ENCODE data around the gene STK16. TPM values are rescaled to one million over a fixed set of nuclear protein-coding genes. Genes with fewer than 3 reads are reported as not detected.
"Not testable (repeated sequence)": the region's sequence is repeated elsewhere in the genome, so short reads cannot be mapped to it uniquely, and the experiment has no call there.

The STK16 gene
- total and polyA plus RNA-seq, 9 donors: 12.5 to 23.1 (median 18.9) TPM

DNA sequence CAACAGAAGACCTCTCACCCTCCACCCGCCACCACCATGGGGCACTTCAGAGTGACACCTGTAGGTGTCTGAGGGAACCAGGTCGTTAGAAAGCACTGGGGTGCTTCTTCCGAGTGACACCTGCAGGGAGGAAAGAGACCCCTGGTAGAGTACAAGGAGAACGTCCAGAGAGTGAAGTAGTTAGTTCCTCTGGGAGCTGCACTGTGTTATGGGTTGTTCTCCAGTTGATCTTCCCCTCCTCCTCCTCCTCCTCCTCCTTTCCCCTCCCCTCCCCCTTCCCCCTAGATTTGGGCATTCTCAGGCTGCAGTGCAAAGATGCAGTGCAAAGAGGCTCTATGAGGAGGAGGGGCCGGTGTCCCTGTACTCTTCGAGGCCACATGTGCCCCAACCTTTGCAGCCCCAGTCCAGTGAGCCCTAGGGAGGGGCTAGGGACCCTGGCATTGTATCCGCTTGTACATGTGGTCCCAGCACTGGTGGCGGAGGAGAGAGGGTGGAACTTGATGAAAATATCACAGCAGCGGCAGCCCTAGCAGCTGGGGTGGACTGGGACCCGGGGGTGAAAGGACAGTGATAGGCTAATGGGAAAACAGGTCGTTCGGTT is 34.7 kb downstream of the STK16 start:
- no peak for DNase-seq
- Histone ChIP-seq H3K36me3 (ENCODE audit: control insufficient read depth, insufficient read depth, low read length) (peaks cover 44% of the 10 kb centered on the region), H3K27ac (ENCODE audit: low read length) (peak overlapping the region; percentile 97), H3K9me3 (replicated peaks; ENCODE audit: control insufficient read depth, low read depth, low read length) (no peaks in the 10 kb centered on the region), H3K4me3 (ENCODE audit: low read length) (peak overlapping the region; percentile 75), H3K27me3 (ENCODE audit: control insufficient read depth, insufficient read depth, low read length) (no peaks in the 10 kb centered on the region), H3K4me1 (ENCODE audit: control insufficient read depth, insufficient read depth, low read length) (peaks cover 35% of the 10 kb centered on the region)
- WGBS (ENCODE audit: insufficient coverage): 35% methylated on average over 5 of the region's 12 CpGs

DNA sequence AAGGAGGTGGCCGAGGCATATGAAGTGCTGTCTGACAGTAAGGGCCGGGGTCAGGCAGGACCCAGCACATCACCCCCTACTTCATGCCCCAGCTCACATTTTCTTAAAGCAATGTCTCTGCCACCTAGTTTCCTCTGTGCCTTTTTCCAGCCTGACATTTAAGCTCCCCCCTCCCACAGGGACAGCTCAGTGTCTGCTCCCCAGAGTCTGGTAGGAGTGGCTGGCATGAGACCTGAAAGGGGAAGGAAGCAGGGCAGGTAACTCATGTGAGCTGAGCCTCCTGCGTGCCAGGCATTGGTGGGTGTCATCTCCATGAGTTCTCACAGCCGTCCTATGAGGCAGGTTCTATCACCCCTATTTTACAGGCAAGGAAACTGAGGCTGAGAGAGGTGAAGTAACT is 35.4 kb downstream of the STK16 start:
- 85% methylated on average over 2 of the region's 4 CpGs for WGBS (ENCODE audit: insufficient coverage)
- Histone ChIP-seq H3K4me3 (ENCODE audit: low read length) (no peak overlapping the region), H3K27me3 (ENCODE audit: control insufficient read depth, insufficient read depth, low read length) (no peaks in the 10 kb centered on the region)

DNA sequence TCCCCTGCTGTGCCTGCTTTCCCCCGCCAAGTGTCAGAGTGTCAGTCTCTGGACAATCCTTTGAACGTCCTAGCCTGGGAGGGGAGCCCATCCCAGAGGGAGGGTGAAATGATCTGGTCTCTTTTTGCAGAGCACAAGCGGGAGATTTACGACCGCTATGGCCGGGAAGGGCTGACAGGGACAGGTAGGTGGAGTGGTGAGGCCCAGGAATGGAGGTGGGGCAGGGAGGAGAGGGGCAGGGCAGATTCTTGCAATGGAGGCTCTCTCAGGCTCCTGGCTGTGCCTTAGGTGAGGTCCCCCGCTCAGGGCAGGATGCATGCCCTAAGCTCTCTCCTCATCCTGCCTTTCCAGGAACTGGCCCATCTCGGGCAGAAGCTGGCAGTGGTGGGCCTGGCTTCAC is 36.3 kb downstream of the STK16 start:
- WGBS (ENCODE audit: insufficient coverage): 54% methylated on average over 6 of the region's 8 CpGs
- no peak overlapping the region for H3K4me3 ChIP-seq (ENCODE audit: low read length)
- no peaks in the 10 kb centered on the region for H3K9me3 ChIP-seq (replicated peaks; ENCODE audit: control insufficient read depth, low read depth, low read length)
- H3K36me3 ChIP-seq (ENCODE audit: control insufficient read depth, insufficient read depth, low read length): peaks cover 54% of the 10 kb centered on the region
- no peaks in the 10 kb centered on the region for H3K27me3 ChIP-seq (ENCODE audit: control insufficient read depth, insufficient read depth, low read length)
- DNase-seq: no peak
- peaks cover 49% of the 10 kb centered on the region for H3K4me1 ChIP-seq (ENCODE audit: control insufficient read depth, insufficient read depth, low read length)
- H3K27ac ChIP-seq (ENCODE audit: low read length): no peak overlapping the region

More for the DNA sequence above, 35.4 kb downstream of the STK16 start:
- no peak for DNase-seq
- Histone ChIP-seq H3K9me3 (replicated peaks; ENCODE audit: control insufficient read depth, low read depth, low read length) (no peaks in the 10 kb centered on the region), H3K4me1 (ENCODE audit: control insufficient read depth, insufficient read depth, low read length) (peaks cover 41% of the 10 kb centered on the region), H3K36me3 (ENCODE audit: control insufficient read depth, insufficient read depth, low read length) (peaks cover 50% of the 10 kb centered on the region), H3K27ac (ENCODE audit: low read length) (no peak overlapping the region)

DNA sequence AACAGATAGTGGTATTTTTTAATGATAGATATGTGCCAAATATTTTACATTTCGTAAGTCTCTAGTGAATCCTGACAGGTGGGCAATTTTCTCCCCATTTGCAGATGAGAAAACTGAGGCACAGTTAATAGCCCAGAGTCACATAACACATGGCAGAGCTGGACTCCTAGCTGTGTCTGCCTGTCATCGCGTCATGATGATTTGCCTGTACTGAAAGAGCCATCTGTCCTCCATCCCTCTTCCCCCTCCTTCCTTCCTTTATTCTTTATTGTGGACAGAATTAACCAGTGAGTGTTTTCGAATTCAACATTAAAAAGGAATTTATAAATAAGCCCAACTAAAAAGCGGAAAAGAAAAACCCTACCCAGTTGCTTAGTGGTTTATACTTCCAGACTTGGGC is 37.1 kb downstream of the STK16 start:
- WGBS (ENCODE audit: insufficient coverage): no CpG with 5 or more reads among the region's 5 CpGs
- no peak for DNase-seq
- no peak overlapping the region for H3K27ac ChIP-seq (ENCODE audit: low read length)
- H3K36me3 ChIP-seq (ENCODE audit: control insufficient read depth, insufficient read depth, low read length): peaks cover 59% of the 10 kb centered on the region
- H3K27me3 ChIP-seq (ENCODE audit: control insufficient read depth, insufficient read depth, low read length): no peaks in the 10 kb centered on the region
- H3K4me3 ChIP-seq (ENCODE audit: low read length): no peak overlapping the region
- peaks cover 55% of the 10 kb centered on the region for H3K4me1 ChIP-seq (ENCODE audit: control insufficient read depth, insufficient read depth, low read length)
- no peaks in the 10 kb centered on the region for H3K9me3 ChIP-seq (replicated peaks; ENCODE audit: control insufficient read depth, low read depth, low read length)

GRCh38 chr2:219282943-219283581 is 37.8 kb downstream of the STK16 start:
- no peaks in the 10 kb centered on the region for H3K27me3 ChIP-seq (ENCODE audit: control insufficient read depth, insufficient read depth, low read length)
- no peaks in the 10 kb centered on the region for H3K9me3 ChIP-seq (replicated peaks; ENCODE audit: control insufficient read depth, low read depth, low read length)
- H3K27ac ChIP-seq (ENCODE audit: low read length): no peak overlapping the region
- WGBS (ENCODE audit: insufficient coverage): 87% methylated on average over 8 of the region's 17 CpGs
- no peak for DNase-seq
- no peak overlapping the region for H3K4me3 ChIP-seq (ENCODE audit: low read length)
- peaks cover 53% of the 10 kb centered on the region for H3K4me1 ChIP-seq (ENCODE audit: control insufficient read depth, insufficient read depth, low read length)
- peaks cover 59% of the 10 kb centered on the region for H3K36me3 ChIP-seq (ENCODE audit: control insufficient read depth, insufficient read depth, low read length)

GRCh38 chr2:219284501-219285372 is 39.5 kb downstream of the STK16 start:
- Histone ChIP-seq H3K36me3 (ENCODE audit: control insufficient read depth, insufficient read depth, low read length) (peaks cover 59% of the 10 kb centered on the region), H3K27me3 (ENCODE audit: control insufficient read depth, insufficient read depth, low read length) (no peaks in the 10 kb centered on the region), H3K9me3 (replicated peaks; ENCODE audit: control insufficient read depth, low read depth, low read length) (no peaks in the 10 kb centered on the region), H3K4me1 (ENCODE audit: control insufficient read depth, insufficient read depth, low read length) (peaks cover 51% of the 10 kb centered on the region), H3K4me3 (ENCODE audit: low read length) (no peak overlapping the region), H3K27ac (ENCODE audit: low read length) (peak overlapping the region; percentile 85)
- WGBS (ENCODE audit: insufficient coverage): 85% methylated on average over 15 of the region's 16 CpGs
- no peak for DNase-seq

GRCh38 chr2:219285373-219285735 is 40.1 kb downstream of the STK16 start:
- Histone ChIP-seq H3K27me3 (ENCODE audit: control insufficient read depth, insufficient read depth, low read length) (no peaks in the 10 kb centered on the region), H3K4me3 (ENCODE audit: low read length) (peak overlapping the region; percentile 3), H3K27ac (ENCODE audit: low read length) (peak overlapping the region; percentile 85), H3K36me3 (ENCODE audit: control insufficient read depth, insufficient read depth, low read length) (peaks cover 58% of the 10 kb centered on the region), H3K4me1 (ENCODE audit: control insufficient read depth, insufficient read depth, low read length) (peaks cover 51% of the 10 kb centered on the region), H3K9me3 (replicated peaks; ENCODE audit: control insufficient read depth, low read depth, low read length) (no peaks in the 10 kb centered on the region)
- WGBS (ENCODE audit: insufficient coverage): 38% methylated on average over 5 of the region's 12 CpGs
- DNase-seq: peak; percentile 67

DNA sequence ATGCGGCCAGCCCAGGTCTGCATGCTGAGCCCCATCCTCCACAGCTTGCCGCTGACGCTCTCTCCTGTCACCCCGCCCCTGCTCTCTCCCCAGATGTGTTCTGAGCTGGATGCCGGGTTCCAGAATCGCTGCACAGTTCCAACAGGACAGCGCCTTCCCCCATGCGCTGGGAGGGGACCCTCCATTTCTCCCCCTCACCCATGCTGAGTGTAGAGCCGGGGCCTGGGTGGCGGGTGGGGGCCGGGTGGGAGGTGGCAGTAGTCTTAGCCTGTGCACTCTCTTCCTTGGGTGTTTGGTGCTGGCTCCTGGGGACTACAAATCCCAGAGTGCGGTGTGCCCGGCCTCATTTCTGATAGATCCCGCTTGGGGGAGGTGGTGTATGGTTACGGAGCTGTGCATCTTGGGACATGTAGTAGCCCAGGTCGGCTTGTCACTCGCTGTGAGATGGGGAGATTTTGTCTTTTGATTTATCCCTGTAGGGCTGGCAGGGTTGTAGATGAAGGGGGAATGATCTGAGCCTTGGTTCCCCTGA is 40.7 kb downstream of the STK16 start:
- peaks cover 52% of the 10 kb centered on the region for H3K36me3 ChIP-seq (ENCODE audit: control insufficient read depth, insufficient read depth, low read length)
- H3K4me3 ChIP-seq (ENCODE audit: low read length): no peak overlapping the region
- peak overlapping the region; percentile 85 for H3K27ac ChIP-seq (ENCODE audit: low read length)
- WGBS (ENCODE audit: insufficient coverage): 20% methylated on average over 9 of the region's 17 CpGs
- H3K4me1 ChIP-seq (ENCODE audit: control insufficient read depth, insufficient read depth, low read length): peaks cover 49% of the 10 kb centered on the region
- H3K27me3 ChIP-seq (ENCODE audit: control insufficient read depth, insufficient read depth, low read length): no peaks in the 10 kb centered on the region
- peak; percentile 90 for DNase-seq
- H3K9me3 ChIP-seq (replicated peaks; ENCODE audit: control insufficient read depth, low read depth, low read length): no peaks in the 10 kb centered on the region

DNA sequence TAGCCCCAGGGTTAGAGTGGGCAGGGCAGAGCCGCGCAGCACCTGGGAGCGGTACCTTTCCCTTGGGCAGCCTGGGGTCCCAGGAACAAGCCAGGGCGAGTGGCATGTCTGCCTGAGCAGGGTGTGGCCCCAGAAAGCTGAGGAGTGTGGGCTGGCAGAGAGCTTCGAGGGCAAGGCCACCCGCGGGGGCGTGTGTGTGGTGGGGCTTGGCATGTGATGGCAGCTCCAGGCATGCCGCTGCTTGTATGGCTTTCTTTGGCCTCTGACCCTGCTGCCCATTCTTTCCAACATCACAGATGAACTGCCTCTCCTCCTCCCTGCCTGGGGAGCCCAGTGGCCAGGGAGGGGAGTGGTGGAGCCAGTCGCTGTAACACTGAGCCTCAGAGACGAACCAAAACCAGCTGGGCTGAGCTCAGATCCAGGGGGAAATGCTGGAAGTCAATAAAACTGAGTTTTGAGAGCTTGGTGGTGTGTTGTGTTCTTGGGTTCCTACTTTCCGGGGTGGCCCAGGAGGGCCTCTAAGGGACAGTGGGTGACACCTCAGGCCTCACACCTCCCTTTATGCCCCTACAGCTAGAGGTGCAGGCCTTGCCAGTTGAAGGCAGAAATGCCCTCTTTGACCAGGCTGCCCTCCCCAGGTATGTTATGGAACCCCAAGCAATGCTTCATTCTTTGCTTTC is 41.3 kb downstream of the STK16 start:
- no peak for DNase-seq
- peak overlapping the region; percentile 75 for H3K27ac ChIP-seq (ENCODE audit: low read length)
- peaks cover 47% of the 10 kb centered on the region for H3K4me1 ChIP-seq (ENCODE audit: control insufficient read depth, insufficient read depth, low read length)
- H3K36me3 ChIP-seq (ENCODE audit: control insufficient read depth, insufficient read depth, low read length): peaks cover 45% of the 10 kb centered on the region
- H3K4me3 ChIP-seq (ENCODE audit: low read length): no peak overlapping the region
- H3K9me3 ChIP-seq (replicated peaks; ENCODE audit: control insufficient read depth, low read depth, low read length): no peaks in the 10 kb centered on the region
- 77% methylated on average over 6 of the region's 12 CpGs for WGBS (ENCODE audit: insufficient coverage)
- no peaks in the 10 kb centered on the region for H3K27me3 ChIP-seq (ENCODE audit: control insufficient read depth, insufficient read depth, low read length)

DNA sequence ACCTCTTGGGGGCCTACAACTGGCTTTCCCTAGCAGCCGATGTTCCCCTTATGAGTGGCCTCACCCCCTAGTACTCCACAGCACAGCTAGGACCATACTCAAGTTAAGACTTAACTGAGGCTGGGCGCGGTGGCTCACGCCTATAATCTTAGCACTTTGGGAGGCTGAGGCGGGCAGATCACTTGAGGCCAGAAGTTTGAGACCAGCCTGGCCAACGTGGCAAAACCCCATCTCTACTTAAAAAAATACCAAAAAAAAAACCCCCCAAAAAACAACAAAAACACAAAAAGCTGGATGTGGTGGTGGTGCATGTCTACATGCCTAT is 41.8 kb downstream of the STK16 start:
- H3K36me3 ChIP-seq (ENCODE audit: control insufficient read depth, insufficient read depth, low read length): peaks cover 42% of the 10 kb centered on the region
- H3K27me3 ChIP-seq (ENCODE audit: control insufficient read depth, insufficient read depth, low read length); H3K9me3 ChIP-seq (replicated peaks; ENCODE audit: control insufficient read depth, low read depth, low read length); DNase-seq; H3K4me3 ChIP-seq (ENCODE audit: low read length): not testable (repeated sequence)
- H3K27ac ChIP-seq (ENCODE audit: low read length): peak overlapping the region; percentile 75
- peaks cover 47% of the 10 kb centered on the region for H3K4me1 ChIP-seq (ENCODE audit: control insufficient read depth, insufficient read depth, low read length)
- WGBS (ENCODE audit: insufficient coverage): 40% methylated on average over 1 of the region's 6 CpGs
